Measurements from ENCODE around the gene FRMD5. TPM values are rescaled to one million over a fixed set of nuclear protein-coding genes. Genes with fewer than 3 reads are reported as not detected.

The FRMD5 gene
- total RNA-seq, 1 experiment from 2014 or later, result 27.2 TPM

- BruUV-seq (replicated peaks), result no TSS peak
- Histone ChIP-seq H3K4me1 (ENCODE audit: control insufficient read depth in 1 of 2, insufficient read depth in 2 of 2, low read length in 2 of 2) (peaks cover 32 to 68% of the 10 kb centered on the region in 2 experiments), H3K79me2 (ENCODE audit: insufficient read depth, low read length) (peaks cover 68% of the 10 kb centered on the region), H3K9me3 (ENCODE audit: control insufficient read depth in 1 of 2, insufficient read depth in 1 of 2, low read depth in 1 of 2, low read length in 2 of 2) (no peaks in the 10 kb centered on the region), H3K4me3 (replicated peaks in 1 of 2; ENCODE audit: low read depth in 1 of 2, low read length in 2 of 2) (no peak overlapping the region), H2AFZ (ENCODE audit: low read depth, low read length, poor library complexity, severe bottlenecking) (no peak overlapping the region), H3K36me3 (ENCODE audit: control insufficient read depth in 1 of 2, insufficient read depth in 2 of 2, low read length in 2 of 2) (no peaks in the 10 kb centered on the region), H3K4me2 (ENCODE audit: low read length) (no peak overlapping the region), H3K27ac (ENCODE audit: low read depth, low read length) (no peak overlapping the region), H3K27me3 (ENCODE audit: insufficient read depth, low read length) (no peaks in the 10 kb centered on the region), H3K9ac (ENCODE audit: low read length) (no peak overlapping the region), H4K20me1 (ENCODE audit: insufficient read depth) (no peaks in the 10 kb centered on the region), H3K9me2 (ENCODE audit: insufficient read depth) (no peaks in the 10 kb centered on the region)
- ATAC-seq (no peak), DNase-seq (ENCODE audit: low read depth, low spot score) (no peak)
- ChIA-PET CTCF (interaction anchor here (1.0 kb wide), 2 partner anchors 40 to 160 kb away, joined by 3 read pairs; no protein-coding TSS in a partner anchor), POLR2A (interaction anchor here (0.7 kb wide), 2 partner anchors 18 to 402 kb away, joined by 3 read pairs; no protein-coding TSS in a partner anchor), RAD21 (ENCODE audit: low non-redundant PET in 1 of 2, low total read pairs in 2 of 2, uncharacterized antibody in 2 of 2, unreplicated experiment in 2 of 2) (no interaction called here)
- TF ChIP-seq ZNF274 (IDR thresholded peaks at IDR 0.05; ENCODE audit: low read depth, low read length) (no peak), RAD21 (IDR thresholded peaks at IDR 0.05; ENCODE audit: low read depth) (no peak), EZH2phosphoT487 (IDR thresholded peaks at IDR 0.05; ENCODE audit: borderline replicate concordance) (no peak), EZH2 (IDR thresholded peaks at IDR 0.05) (no peak), CEBPB (IDR thresholded peaks at IDR 0.05; ENCODE audit: low read depth) (no peak), ZBTB33 (IDR thresholded peaks at IDR 0.05; ENCODE audit: extremely low read depth, insufficient replicate concordance, low read length) (no peak), ZFX (IDR thresholded peaks at IDR 0.05) (no peak)
- TF ChIP-seq, protein P1, sequence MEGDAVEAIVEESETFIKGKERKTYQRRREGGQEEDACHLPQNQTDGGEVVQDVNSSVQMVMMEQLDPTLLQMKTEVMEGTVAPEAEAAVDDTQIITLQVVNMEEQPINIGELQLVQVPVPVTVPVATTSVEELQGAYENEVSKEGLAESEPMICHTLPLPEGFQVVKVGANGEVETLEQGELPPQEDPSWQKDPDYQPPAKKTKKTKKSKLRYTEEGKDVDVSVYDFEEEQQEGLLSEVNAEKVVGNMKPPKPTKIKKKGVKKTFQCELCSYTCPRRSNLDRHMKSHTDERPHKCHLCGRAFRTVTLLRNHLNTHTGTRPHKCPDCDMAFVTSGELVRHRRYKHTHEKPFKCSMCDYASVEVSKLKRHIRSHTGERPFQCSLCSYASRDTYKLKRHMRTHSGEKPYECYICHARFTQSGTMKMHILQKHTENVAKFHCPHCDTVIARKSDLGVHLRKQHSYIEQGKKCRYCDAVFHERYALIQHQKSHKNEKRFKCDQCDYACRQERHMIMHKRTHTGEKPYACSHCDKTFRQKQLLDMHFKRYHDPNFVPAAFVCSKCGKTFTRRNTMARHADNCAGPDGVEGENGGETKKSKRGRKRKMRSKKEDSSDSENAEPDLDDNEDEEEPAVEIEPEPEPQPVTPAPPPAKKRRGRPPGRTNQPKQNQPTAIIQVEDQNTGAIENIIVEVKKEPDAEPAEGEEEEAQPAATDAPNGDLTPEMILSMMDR (IDR thresholded peaks at IDR 0.05 in 2 of 3, conservative IDR thresholded peaks at IDR 0.05 in 1 of 3; ENCODE audit: borderline replicate concordance in 1 of 3, insufficient read depth in 1 of 3, low read depth in 2 of 3, low read length in 2 of 3), result no peak
- TF ChIP-seq, protein P2, sequence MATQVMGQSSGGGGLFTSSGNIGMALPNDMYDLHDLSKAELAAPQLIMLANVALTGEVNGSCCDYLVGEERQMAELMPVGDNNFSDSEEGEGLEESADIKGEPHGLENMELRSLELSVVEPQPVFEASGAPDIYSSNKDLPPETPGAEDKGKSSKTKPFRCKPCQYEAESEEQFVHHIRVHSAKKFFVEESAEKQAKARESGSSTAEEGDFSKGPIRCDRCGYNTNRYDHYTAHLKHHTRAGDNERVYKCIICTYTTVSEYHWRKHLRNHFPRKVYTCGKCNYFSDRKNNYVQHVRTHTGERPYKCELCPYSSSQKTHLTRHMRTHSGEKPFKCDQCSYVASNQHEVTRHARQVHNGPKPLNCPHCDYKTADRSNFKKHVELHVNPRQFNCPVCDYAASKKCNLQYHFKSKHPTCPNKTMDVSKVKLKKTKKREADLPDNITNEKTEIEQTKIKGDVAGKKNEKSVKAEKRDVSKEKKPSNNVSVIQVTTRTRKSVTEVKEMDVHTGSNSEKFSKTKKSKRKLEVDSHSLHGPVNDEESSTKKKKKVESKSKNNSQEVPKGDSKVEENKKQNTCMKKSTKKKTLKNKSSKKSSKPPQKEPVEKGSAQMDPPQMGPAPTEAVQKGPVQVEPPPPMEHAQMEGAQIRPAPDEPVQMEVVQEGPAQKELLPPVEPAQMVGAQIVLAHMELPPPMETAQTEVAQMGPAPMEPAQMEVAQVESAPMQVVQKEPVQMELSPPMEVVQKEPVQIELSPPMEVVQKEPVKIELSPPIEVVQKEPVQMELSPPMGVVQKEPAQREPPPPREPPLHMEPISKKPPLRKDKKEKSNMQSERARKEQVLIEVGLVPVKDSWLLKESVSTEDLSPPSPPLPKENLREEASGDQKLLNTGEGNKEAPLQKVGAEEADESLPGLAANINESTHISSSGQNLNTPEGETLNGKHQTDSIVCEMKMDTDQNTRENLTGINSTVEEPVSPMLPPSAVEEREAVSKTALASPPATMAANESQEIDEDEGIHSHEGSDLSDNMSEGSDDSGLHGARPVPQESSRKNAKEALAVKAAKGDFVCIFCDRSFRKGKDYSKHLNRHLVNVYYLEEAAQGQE (IDR thresholded peaks at IDR 0.05; ENCODE audit: low read depth), result no peak
- intact Hi-C loops (cut with micrococcal nuclease), result no loop called here
Measured at GRCh38 chr15:44099671-44100070, 95.4 kb downstream of the FRMD5 start.
